Sigmoid colon (tissue), 7 donors: ENCODE data around the gene CRB3. TPM values are rescaled to one million over a fixed set of nuclear protein-coding genes. Genes with fewer than 3 reads are reported as not detected.
A peak's percentile ranks its signal among the peaks of the same experiment; 100 is the strongest.

Experiments
- DNase-seq: peaks from one replicate; pipeline ENCODE4 v3.0.0-alpha.2; 2019
- H3K27ac ChIP-seq, 4 donors: fragments of 200-600 bp; sonication (generic); one replicate each; pipeline ENCODE4 v1.5.1; 2016 to 2019; ENCODE audit warnings: mild to moderate bottlenecking in 1 of 4
- H3K27me3 ChIP-seq, 3 donors: fragments of 200-600 bp; sonication (generic); one replicate each; pipeline ENCODE4 v1.5.1; 2019; ENCODE audit warnings: mild to moderate bottlenecking in 1 of 3
- H3K36me3 ChIP-seq, 4 donors: fragments of 200-600 bp; sonication (generic); one replicate each; pipeline ENCODE4 v1.5.1; 2016 to 2019
- H3K4me1 ChIP-seq, 4 donors: fragments of 200-600 bp; sonication (generic); one replicate each; pipeline ENCODE4 v1.5.1; 2017 to 2019
- H3K4me3 ChIP-seq, 4 donors: fragments of 200-600 bp; sonication (generic); one replicate each; pipeline ENCODE4 v1.5.1; 2017 to 2019; ENCODE audit warnings: mild to moderate bottlenecking in 2 of 4, moderate library complexity in 1 of 4
- H3K9me3 ChIP-seq, 4 donors: fragments of 200-600 bp in 3 of 4; sonication (generic) in 3 of 4; one replicate each; pipeline versions ENCODE4 v1.5.1 to v1.6.1; 2013 to 2019
- CTCF ChIP-seq, 4 experiments: fragments of 450-650 bp in 3 of 4; fragments of 200-600 bp in 1 of 4; IDR thresholded peaks; one replicate each; pipeline ENCODE4 v1.5.1; 2016 to 2019; ENCODE audit warnings: antibody characterized with exemption in 4 of 4, mild to moderate bottlenecking in 3 of 4, moderate library complexity in 2 of 4
- EP300 ChIP-seq, 4 donors: sonication (generic); formaldehyde crosslinking; IDR thresholded peaks; one replicate each; pipeline ENCODE4 v1.6.1; 2017; ENCODE audit warnings: antibody characterized with exemption in 4 of 4
- POLR2A ChIP-seq, 2 donors: fragments of 450-650 bp; IDR thresholded peaks; one replicate each; pipeline ENCODE4 v1.6.1; 2016; ENCODE audit warnings: antibody characterized with exemption in 2 of 2, mild to moderate bottlenecking in 2 of 2, moderate library complexity in 2 of 2
- POLR2AphosphoS5 ChIP-seq, 4 donors: sonication (generic); formaldehyde crosslinking; IDR thresholded peaks; one replicate each; pipeline ENCODE4 v1.6.1; 2017; ENCODE audit warnings: antibody characterized with exemption in 4 of 4
- WGBS, 2 donors: extraction: QIAGEN DNeasy Blood & Tissue Kit; methylation state at CpG; one replicate each; pipeline ENCODE4 v1.1.7; 2013; 5-methylcytosine and 5-hydroxymethylcytosine counted together
- intact Hi-C: fragments of 100-400 bp; cut with DNase I; formaldehyde crosslinking; loops from one replicate; pipeline ENCODE4 v1.15.1; 2023
- polyA plus RNA-seq, 3 donors: library from polyadenylated mRNA; stranded (reverse); fragments of 200-250 nt; gene quantifications; one replicate each; pipeline ENCODE4 v1.2.3, GENCODE V29; 2013
- total RNA-seq, 4 donors: library from RNA; depleted of rRNA; stranded (reverse); fragments of >200 nt; gene quantifications; one replicate each; pipeline ENCODE4 v1.1.0, GENCODE V29; 2016
- donor health status: healthy with polysubstance abuse.
- donor health status: Bipolar disorder and iron deficiency.
- donor health status: healthy.

The CRB3 gene
- total and polyA plus RNA-seq, 7 donors: 0.36 to 202 (median 35.9) TPM; not detected in 1

- Histone ChIP-seq H3K4me3 (no peak overlapping the region), H3K9me3 (no peaks in the 10 kb centered on the region), H3K4me1 (peaks cover 0 to 33% (median 27%) of the 10 kb centered on the region in 4 donors), H3K27ac (no peak overlapping the region), H3K27me3 (no peaks in the 10 kb centered on the region), H3K36me3 (peaks cover 55 to 82% (median 70%) of the 10 kb centered on the region in 4 donors)
- intact Hi-C loops: no loop called here
- 79 to 85% methylated on average over 33 of the region's 33 CpGs for WGBS, 2 donors
- no peak for TF ChIP-seq POLR2A (IDR thresholded peaks at IDR 0.05)
- TF ChIP-seq EP300 (IDR thresholded peaks at IDR 0.05): no peak
- peak in 1 of 4 experiments; percentile 33 for TF ChIP-seq CTCF (IDR thresholded peaks at IDR 0.05)
- no peak for TF ChIP-seq POLR2AphosphoS5 (IDR thresholded peaks at IDR 0.05)
- DNase-seq: peak; percentile 68
These were observed 46.1 kb upstream of the CRB3 start for GRCh38 chr19:6417713-6418561.

DNA sequence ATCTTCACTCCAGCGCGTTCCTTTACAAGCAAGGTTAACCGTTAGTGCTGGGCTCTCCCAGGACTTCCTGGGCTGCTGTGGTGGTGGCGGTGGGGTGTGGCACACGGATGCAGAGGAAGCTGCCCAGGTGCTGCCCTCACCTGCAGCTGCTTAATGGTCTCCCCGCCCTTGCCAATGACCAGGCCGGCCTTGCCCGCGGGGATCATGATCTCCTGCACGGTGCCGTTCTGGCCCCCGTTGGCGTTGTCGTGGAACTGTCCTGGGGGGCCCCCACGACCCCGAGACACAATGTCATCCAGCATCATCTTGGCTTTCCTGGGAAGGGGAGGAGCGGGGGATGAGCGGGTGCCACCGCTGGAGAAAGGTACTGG, 45.5 kb upstream of the CRB3 start:
- Histone ChIP-seq H3K27me3 (no peaks in the 10 kb centered on the region), H3K4me3 (no peak overlapping the region), H3K27ac (no peak overlapping the region), H3K4me1 (peaks cover 0 to 34% (median 33%) of the 10 kb centered on the region in 4 donors), H3K36me3 (peaks cover 55 to 82% (median 70%) of the 10 kb centered on the region in 4 donors), H3K9me3 (no peaks in the 10 kb centered on the region)
- no peak for TF ChIP-seq POLR2AphosphoS5 (IDR thresholded peaks at IDR 0.05)
- no peak for TF ChIP-seq CTCF (IDR thresholded peaks at IDR 0.05)
- TF ChIP-seq EP300 (IDR thresholded peaks at IDR 0.05): no peak
- TF ChIP-seq POLR2A (IDR thresholded peaks at IDR 0.05): no peak
- no peak for DNase-seq
- WGBS, 2 donors: 65 to 89% methylated on average over 19 of the region's 19 CpGs
- intact Hi-C loops: no loop called here

DNA sequence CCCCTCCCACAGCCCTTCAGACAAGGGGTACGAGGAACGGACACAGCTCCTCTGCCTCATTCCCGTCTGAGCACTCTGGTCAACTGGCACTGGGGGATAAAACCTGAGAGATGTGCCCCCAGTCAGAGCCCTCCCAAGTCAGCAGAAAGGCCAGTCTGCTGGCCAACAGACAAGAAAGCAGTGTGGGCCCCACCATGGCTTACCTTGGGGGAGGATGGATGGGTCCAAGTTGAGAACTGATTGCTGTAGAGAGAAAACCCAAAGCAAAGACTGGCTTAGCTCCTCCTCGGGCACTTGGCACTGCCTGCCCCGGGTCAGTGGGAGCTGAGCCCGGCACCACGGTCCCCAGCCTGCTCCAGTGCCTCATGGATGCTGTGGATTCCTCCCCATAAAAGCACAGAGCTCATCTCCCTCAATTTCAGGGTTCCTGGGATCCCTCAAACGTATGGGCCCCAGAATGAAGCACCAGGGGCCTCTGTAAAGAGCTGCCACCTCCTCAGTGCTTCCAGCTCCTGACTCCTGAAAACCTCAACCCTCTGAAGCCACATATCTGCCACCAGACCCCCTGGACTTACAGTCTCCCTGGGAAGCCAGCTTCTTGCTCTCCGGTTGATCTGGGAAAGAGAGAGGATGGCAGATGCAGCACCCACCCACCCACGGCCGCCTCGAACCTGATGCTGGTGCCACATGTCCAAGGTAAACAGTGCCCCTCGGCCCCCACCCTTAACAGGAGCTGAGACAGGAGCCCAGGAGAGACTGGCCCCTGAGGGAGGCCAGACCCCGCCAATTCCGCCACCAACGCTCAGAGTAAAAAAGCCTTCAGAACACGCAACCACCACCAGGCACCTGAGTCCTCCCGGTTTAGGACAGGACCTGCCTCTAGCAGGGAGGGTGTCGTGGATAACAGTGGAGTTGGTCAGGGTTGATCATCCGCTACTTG, 42.7 kb upstream of the CRB3 start:
- Histone ChIP-seq H3K4me3 (no peak overlapping the region), H3K4me1 (peaks cover 4 to 43% (median 30%) of the 10 kb centered on the region in 4 donors), H3K27me3 (no peaks in the 10 kb centered on the region), H3K27ac (no peak overlapping the region), H3K9me3 (no peaks in the 10 kb centered on the region), H3K36me3 (peaks cover 37 to 57% (median 45%) of the 10 kb centered on the region in 4 donors)
- TF ChIP-seq CTCF (IDR thresholded peaks at IDR 0.05) (no peak), POLR2A (IDR thresholded peaks at IDR 0.05) (no peak), POLR2AphosphoS5 (IDR thresholded peaks at IDR 0.05) (no peak), EP300 (IDR thresholded peaks at IDR 0.05) (no peak)
- no peak for DNase-seq
- 85 to 87% methylated on average over 20 of the region's 20 CpGs for WGBS, 2 donors
- intact Hi-C loops: no loop called here

GRCh38 chr19:6423499-6424194, 40.4 kb upstream of the CRB3 start:
- Histone ChIP-seq H3K4me3 (peak overlapping the region; percentile 71 to 85 (median 84)), H3K4me1 (peaks cover 4 to 38% (median 30%) of the 10 kb centered on the region in 4 donors), H3K9me3 (no peaks in the 10 kb centered on the region), H3K36me3 (peaks cover 15 to 34% (median 22%) of the 10 kb centered on the region in 4 donors), H3K27ac (peak overlapping the region; percentile 52 to 86 (median 82)), H3K27me3 (no peaks in the 10 kb centered on the region)
- 1% methylated on average over 20 of the region's 20 CpGs for WGBS, 2 donors
- intact Hi-C loops: loop anchor here (1.0 kb wide), 1 partner anchor 30 kb away; the partner anchor contains the start of gene GTF2F1
- TF ChIP-seq POLR2A (IDR thresholded peaks at IDR 0.05) (no peak), POLR2AphosphoS5 (IDR thresholded peaks at IDR 0.05) (no peak), EP300 (IDR thresholded peaks at IDR 0.05) (no peak), CTCF (IDR thresholded peaks at IDR 0.05) (no peak)
- DNase-seq: peak; percentile 67
